ENCODE measurements around the gene SULT1A2.

SULT1A2 gene

GRCh38 chr16:28589930-28590329, 6.9 kb downstream of the SULT1A2 start:
- Histone ChIP-seq H3K9ac (ENCODE audit: low read depth, low read length) (no peak overlapping the region), H3K9me3 (ENCODE audit: control insufficient read depth, insufficient read depth, low read length) (no peaks in the 10 kb centered on the region), H3K4me1 (ENCODE audit: insufficient read depth, low read length) (no peaks in the 10 kb centered on the region), H3K36me3 (ENCODE audit: insufficient read depth, low read length) (0 out of 2 replicates have a peak, but pooled peaks cover 2% of the 10 kb centered on the region)

- no peak overlapping the region for H3K9ac ChIP-seq (ENCODE audit: low read depth, low read length)
- H3K36me3 ChIP-seq (ENCODE audit: insufficient read depth, low read length) = 0 out of 2 replicates have a peak, but pooled peaks cover 2% of the 10 kb centered on the region
- H3K4me1 ChIP-seq (ENCODE audit: insufficient read depth, low read length) = no peaks in the 10 kb centered on the region
These were observed 7.8 kb downstream of the SULT1A2 start for GRCh38 chr16:28589069-28589468.

GRCh38 chr16:28587386-28587785, 9.5 kb downstream of the SULT1A2 start:
- H3K9me3 ChIP-seq (ENCODE audit: control insufficient read depth, insufficient read depth, low read length) = no peaks in the 10 kb centered on the region
- no peaks in the 10 kb centered on the region for H3K4me1 ChIP-seq (ENCODE audit: insufficient read depth, low read length)
- no peak overlapping the region for H3K9ac ChIP-seq (ENCODE audit: low read depth, low read length)
- H3K36me3 ChIP-seq (ENCODE audit: insufficient read depth, low read length) = 0 out of 2 replicates have a peak, but pooled peaks cover 2% of the 10 kb centered on the region

More at GRCh38 chr16:28589069-28589468, 7.8 kb downstream of the SULT1A2 start:
- no peaks in the 10 kb centered on the region for H3K9me3 ChIP-seq (ENCODE audit: control insufficient read depth, insufficient read depth, low read length)

GRCh38 chr16:28586466-28586865, 10.4 kb downstream of the SULT1A2 start:
- H3K9me3 ChIP-seq (ENCODE audit: control insufficient read depth, insufficient read depth, low read length) = no peaks in the 10 kb centered on the region
- no peaks in the 10 kb centered on the region for H3K4me1 ChIP-seq (ENCODE audit: insufficient read depth, low read length)
- no peak overlapping the region for H3K9ac ChIP-seq (ENCODE audit: low read depth, low read length)
- 0 out of 2 replicates have a peak, but pooled peaks cover 2% of the 10 kb centered on the region for H3K36me3 ChIP-seq (ENCODE audit: insufficient read depth, low read length)

GRCh38 chr16:28585674-28586073, 11.2 kb downstream of the SULT1A2 start:
- Histone ChIP-seq H3K36me3 (ENCODE audit: insufficient read depth, low read length) (0 out of 2 replicates have a peak, but pooled peaks cover 5% of the 10 kb centered on the region), H3K9ac (ENCODE audit: low read depth, low read length) (no peak overlapping the region), H3K9me3 (ENCODE audit: control insufficient read depth, insufficient read depth, low read length) (no peaks in the 10 kb centered on the region), H3K4me1 (ENCODE audit: insufficient read depth, low read length) (no peaks in the 10 kb centered on the region)

GRCh38 chr16:28580726-28581315, 16.0 kb downstream of the SULT1A2 start:
- 0 out of 2 replicates have a peak, but pooled peaks cover 5% of the 10 kb centered on the region for H3K36me3 ChIP-seq (ENCODE audit: insufficient read depth, low read length)
- H3K4me1 ChIP-seq (ENCODE audit: insufficient read depth, low read length) = no peaks in the 10 kb centered on the region
- H3K9ac ChIP-seq (ENCODE audit: low read depth, low read length) = no peak overlapping the region
- no peaks in the 10 kb centered on the region for H3K9me3 ChIP-seq (ENCODE audit: control insufficient read depth, insufficient read depth, low read length)

GRCh38 chr16:28575446-28576109, 21.3 kb downstream of the SULT1A2 start:
- H3K9ac ChIP-seq (ENCODE audit: low read depth, low read length) = no peak overlapping the region
- no peaks in the 10 kb centered on the region for H3K9me3 ChIP-seq (ENCODE audit: control insufficient read depth, insufficient read depth, low read length)
- H3K36me3 ChIP-seq (ENCODE audit: insufficient read depth, low read length) = no peaks in the 10 kb centered on the region
- H3K4me1 ChIP-seq (ENCODE audit: insufficient read depth, low read length) = peaks cover 12% of the 10 kb centered on the region; the same call in 1 of the 2 replicates

GRCh38 chr16:28574925-28575324, 21.9 kb downstream of the SULT1A2 start:
- no peak overlapping the region for H3K9ac ChIP-seq (ENCODE audit: low read depth, low read length)
- H3K36me3 ChIP-seq (ENCODE audit: insufficient read depth, low read length) = no peaks in the 10 kb centered on the region
- H3K4me1 ChIP-seq (ENCODE audit: insufficient read depth, low read length) = peaks cover 12% of the 10 kb centered on the region; the same call in 1 of the 2 replicates
- no peaks in the 10 kb centered on the region for H3K9me3 ChIP-seq (ENCODE audit: control insufficient read depth, insufficient read depth, low read length)

- H3K9me3 ChIP-seq (ENCODE audit: control insufficient read depth, insufficient read depth, low read length) = no peaks in the 10 kb centered on the region
- H3K4me1 ChIP-seq (ENCODE audit: insufficient read depth, low read length) = peaks cover 12% of the 10 kb centered on the region; the same call in 1 of the 2 replicates
- H3K36me3 ChIP-seq (ENCODE audit: insufficient read depth, low read length) = no peaks in the 10 kb centered on the region
- no peak overlapping the region for H3K9ac ChIP-seq (ENCODE audit: low read depth, low read length)
These were observed 22.8 kb downstream of the SULT1A2 start for GRCh38 chr16:28573738-28574718.

- Histone ChIP-seq H3K36me3 (ENCODE audit: insufficient read depth, low read length) (no peaks in the 10 kb centered on the region), H3K4me1 (ENCODE audit: insufficient read depth, low read length) (peaks cover 12% of the 10 kb centered on the region; the same call in 1 of the 2 replicates), H3K9ac (ENCODE audit: low read depth, low read length) (no peak overlapping the region), H3K9me3 (ENCODE audit: control insufficient read depth, insufficient read depth, low read length) (no peaks in the 10 kb centered on the region; the same call in 1 of the 2 replicates)
These were observed 23.9 kb downstream of the SULT1A2 start for GRCh38 chr16:28572696-28573510.

- peaks cover 12% of the 10 kb centered on the region; the same call in 1 of the 2 replicates for H3K4me1 ChIP-seq (ENCODE audit: insufficient read depth, low read length)
These were observed 26.7 kb downstream of the SULT1A2 start for GRCh38 chr16:28569968-28570752.

GRCh38 chr16:28569021-28569420, 27.8 kb downstream of the SULT1A2 start:
- Histone ChIP-seq H3K4me1 (ENCODE audit: insufficient read depth, low read length) (peaks cover 7% of the 10 kb centered on the region; the same call in 1 of the 2 replicates), H3K9me3 (ENCODE audit: control insufficient read depth, insufficient read depth, low read length) (peaks cover 6% of the 10 kb centered on the region; the same call in 1 of the 2 replicates), H3K9ac (ENCODE audit: low read depth, low read length) (no peak overlapping the region), H3K36me3 (ENCODE audit: insufficient read depth, low read length) (no peaks in the 10 kb centered on the region)

More at GRCh38 chr16:28569968-28570752, 26.7 kb downstream of the SULT1A2 start:
- Histone ChIP-seq H3K9ac (ENCODE audit: low read depth, low read length) (no peak overlapping the region), H3K9me3 (ENCODE audit: control insufficient read depth, insufficient read depth, low read length) (peaks cover 6% of the 10 kb centered on the region; the same call in 1 of the 2 replicates), H3K36me3 (ENCODE audit: insufficient read depth, low read length) (no peaks in the 10 kb centered on the region)

- no peaks in the 10 kb centered on the region for H3K36me3 ChIP-seq (ENCODE audit: insufficient read depth, low read length)
- no peaks in the 10 kb centered on the region for H3K4me1 ChIP-seq (ENCODE audit: insufficient read depth, low read length)
- no peak overlapping the region for H3K9ac ChIP-seq (ENCODE audit: low read depth, low read length)
- peaks cover 6% of the 10 kb centered on the region; the same call in 1 of the 2 replicates for H3K9me3 ChIP-seq (ENCODE audit: control insufficient read depth, insufficient read depth, low read length)
These were observed 29.6 kb downstream of the SULT1A2 start for GRCh38 chr16:28567292-28567691.
